H1 (cell line): ENCODE measurements around the gene LRRC56. TPM values are rescaled to one million over a fixed set of nuclear protein-coding genes. Genes with fewer than 3 reads are reported as not detected.

Experiments used
- CTCF ChIA-PET: fragments of 300-600 bp; sonication (Branson Sonifier 250); formaldehyde crosslinking; loops from one replicate; lab custom pipeline; 2021; ENCODE audit not compliant: partially characterized antibody; lab: Charles Lee
- POLR2A ChIA-PET: fragments of 300-600 bp; sonication (Branson Sonifier 250); formaldehyde crosslinking; loops from one replicate; lab custom pipeline; 2021; ENCODE audit warnings: inconsistent platforms; ENCODE audit not compliant: partially characterized antibody; lab: Charles Lee
- DNase-seq, 2 experiments: peaks; one replicate each; pipeline versions ENCODE4 v3.0.0 to v3.0.0-alpha.2; 2010 to 2022; ENCODE audit warnings: low spot score in 2 of 2, low read depth in 1 of 2, mixed read lengths in 1 of 2
- FAIRE-seq: peaks from 2 replicates; lab custom pipeline; 2011; peaks lifted over from hg19 to GRCh38; lab: Jason Lieb, UNC
- H2AFZ ChIP-seq: 2 replicates; pipeline ENCODE4 v1.8.1; 2012; ENCODE audit warnings: low read length, inconsistent platforms
- H2AK5ac ChIP-seq: 2 replicates; pipeline ENCODE4 v1.6.1; 2013; ENCODE audit warnings: low read depth, low read length
- H2BK120ac ChIP-seq: replicated peaks from 2 replicates; pipeline ENCODE3; 2013; ENCODE audit warnings: low read depth, low read length, inconsistent platforms
- H2BK12ac ChIP-seq: 2 replicates; pipeline ENCODE4 v1.6.1; 2013; ENCODE audit warnings: low read depth, low read length
- H2BK15ac ChIP-seq: 2 replicates; pipeline ENCODE4 v1.6.1; 2013; ENCODE audit warnings: low read length
- H2BK20ac ChIP-seq: 2 replicates; pipeline ENCODE4 v1.6.1; 2013; ENCODE audit warnings: low read length
- H2BK5ac ChIP-seq: 2 replicates; pipeline ENCODE4 v1.6.1; 2013; ENCODE audit warnings: low read depth, low read length
- H3K14ac ChIP-seq: 2 replicates; pipeline ENCODE4 v1.6.1; 2013; ENCODE audit warnings: inconsistent platforms; ENCODE audit not compliant: insufficient read length
- H3K18ac ChIP-seq: 2 replicates; pipeline ENCODE4 v1.6.1; 2013; ENCODE audit warnings: low read length; ENCODE audit errors: extremely low read depth
- H3K23ac ChIP-seq: 2 replicates; pipeline ENCODE4 v1.6.1; 2013; ENCODE audit warnings: inconsistent platforms; ENCODE audit not compliant: insufficient read length
- H3K23me2 ChIP-seq: 2 replicates; pipeline ENCODE4 v1.6.1; 2013; ENCODE audit warnings: low read depth, low read length
- H3K27ac ChIP-seq: 2 replicates; pipeline ENCODE4 v1.6.1; 2011; ENCODE audit warnings: low read depth, low read length, inconsistent platforms
- H3K27me3 ChIP-seq, 4 experiments: replicated peaks in 1 of 4; 1 replicate in 1 of 4; 2 replicates in 3 of 4; pipeline versions ENCODE4 v1.6.1 to v1.8.1; 2011 to 2013; ENCODE audit warnings: low read length in 3 of 4, mild to moderate bottlenecking in 3 of 4, inconsistent platforms in 2 of 4, mixed read lengths in 2 of 4, moderate library complexity in 1 of 4; ENCODE audit not compliant: control insufficient read depth in 3 of 4, insufficient read depth in 3 of 4; ENCODE audit errors: extremely low read depth in 1 of 4
- H3K36me3 ChIP-seq, 4 experiments: 2 replicates each; pipeline versions ENCODE4 v1.6.1 to v1.8.1; 2011 to 2013; ENCODE audit warnings: mild to moderate bottlenecking in 4 of 4, low read length in 3 of 4, moderate library complexity in 2 of 4, control low read depth in 1 of 4, inconsistent platforms in 1 of 4; ENCODE audit not compliant: insufficient read depth in 4 of 4, control insufficient read depth in 2 of 4
- H3K4ac ChIP-seq: replicated peaks from 2 replicates; pipeline ENCODE3; 2013; ENCODE audit warnings: low read length, low read depth, mixed read lengths, inconsistent platforms; ENCODE audit not compliant: insufficient read length
- H3K4me1 ChIP-seq, 4 experiments: replicated peaks in 1 of 4; 1 replicate in 1 of 4; 2 replicates in 3 of 4; pipeline versions ENCODE4 v1.6.1 to v1.8.1; 2011 to 2013; ENCODE audit warnings: low read length in 3 of 4, inconsistent platforms in 2 of 4, mixed read lengths in 1 of 4; ENCODE audit not compliant: insufficient read depth in 4 of 4, control insufficient read depth in 3 of 4
- H3K4me2 ChIP-seq, 2 experiments: 2 replicates each; pipeline versions ENCODE4 v1.6.1 to v1.8.1; 2011 to 2013; ENCODE audit warnings: low read depth in 2 of 2, low read length in 2 of 2, control low read depth in 1 of 2, inconsistent platforms in 1 of 2, mild to moderate bottlenecking in 1 of 2; ENCODE audit not compliant: insufficient read depth in 1 of 2
- H3K4me3 ChIP-seq, 4 experiments: fragments of 200-600, 300-600 bp in 1 of 4; sonication (generic), shearing (Covaris generic), sonication (Bioruptor Twin) in 1 of 4; 2 replicates each; pipeline versions ENCODE4 v1.5.1 to v1.8.1; 2011 to 2016; ENCODE audit warnings: low read length in 4 of 4, low read depth in 3 of 4, control low read depth in 2 of 4, inconsistent platforms in 2 of 4, mild to moderate bottlenecking in 2 of 4, mixed read lengths in 1 of 4, moderate library complexity in 1 of 4; ENCODE audit not compliant: insufficient read depth in 2 of 4; ENCODE audit errors: extremely low read depth in 1 of 4
- H3K56ac ChIP-seq: replicated peaks from 2 replicates; pipeline ENCODE3; 2013; ENCODE audit warnings: low read depth, mild to moderate bottlenecking, mixed read lengths, low read length, inconsistent platforms; ENCODE audit not compliant: insufficient read length
- H3K79me1 ChIP-seq: 2 replicates; pipeline ENCODE4 v1.6.1; 2013; ENCODE audit warnings: low read depth, low read length, control low read depth
- H3K79me2 ChIP-seq, 2 experiments: 2 replicates each; pipeline versions ENCODE4 v1.6.1 to v1.8.1; 2012 to 2013; ENCODE audit warnings: low read length in 2 of 2, mild to moderate bottlenecking in 2 of 2, inconsistent platforms in 1 of 2; ENCODE audit not compliant: insufficient read depth in 2 of 2, control insufficient read depth in 1 of 2
- H3K9ac ChIP-seq, 4 experiments: replicated peaks in 1 of 4; 1 replicate in 1 of 4; 2 replicates in 3 of 4; pipeline versions ENCODE4 v1.6.1 to v1.8.1; 2011 to 2013; ENCODE audit warnings: low read depth in 3 of 4, low read length in 3 of 4, control low read depth in 2 of 4, mild to moderate bottlenecking in 2 of 4, moderate library complexity in 2 of 4, inconsistent platforms in 1 of 4; ENCODE audit errors: extremely low read depth in 1 of 4
- H3K9me3 ChIP-seq, 2 experiments: 2 replicates each; pipeline versions ENCODE4 v1.6.1 to v1.8.1; 2012 to 2013; ENCODE audit warnings: mild to moderate bottlenecking in 2 of 2, moderate library complexity in 2 of 2, control low read depth in 1 of 2, inconsistent platforms in 1 of 2, low read depth in 1 of 2, low read length in 1 of 2, mixed read lengths in 1 of 2; ENCODE audit not compliant: insufficient read depth in 2 of 2
- H4K20me1 ChIP-seq, 2 experiments: replicated peaks in 1 of 2; 2 replicates each; pipeline versions ENCODE3 to v1.8.1; 2011 to 2013; ENCODE audit warnings: inconsistent platforms in 2 of 2, low read length in 2 of 2, mild to moderate bottlenecking in 1 of 2; ENCODE audit not compliant: insufficient read depth in 2 of 2, control insufficient read depth in 1 of 2
- H4K5ac ChIP-seq: 2 replicates; pipeline ENCODE4 v1.6.1; 2013; ENCODE audit warnings: low read length, low read depth, mixed read lengths, inconsistent platforms; ENCODE audit not compliant: insufficient read length
- H4K8ac ChIP-seq: 2 replicates; pipeline ENCODE4 v1.8.0; 2013; ENCODE audit warnings: mild to moderate bottlenecking, moderate library complexity, low read length, inconsistent platforms; ENCODE audit not compliant: insufficient read depth; ENCODE audit errors: extremely low read depth
- H4K91ac ChIP-seq: replicated peaks from 2 replicates; pipeline ENCODE3; 2013; ENCODE audit warnings: low read length, mixed read lengths, inconsistent platforms; ENCODE audit not compliant: insufficient read length
- JUN ChIP-seq: IDR thresholded peaks from 2 replicates; pipeline ENCODE4 v1.6.1; 2011; ENCODE audit warnings: low read depth, mild to moderate bottlenecking, improper control_type of control experiment, low read length
- RBBP5 ChIP-seq: IDR thresholded peaks from 2 replicates; pipeline ENCODE4 v1.7.1; 2012; ENCODE audit warnings: low read depth, mild to moderate bottlenecking, inconsistent platforms, low read length, moderate library complexity, borderline replicate concordance
- YY1 ChIP-seq: IDR thresholded peaks from 2 replicates; pipeline ENCODE4 v1.6.1; 2011; ENCODE audit warnings: low read depth, mild to moderate bottlenecking, low read length
- WGBS, 2 experiments: shearing (Covaris generic) in 1 of 2; methylation state at CpG; one replicate each; pipeline versions ENCODE4 v1.1.6 to v1.1.7; 2013 to 2015; ENCODE audit warnings: low lambda C conversion rate in 2 of 2, mixed read lengths in 2 of 2, inconsistent platforms in 1 of 2, low coverage in 1 of 2, missing lambda C conversion rate in 1 of 2; ENCODE audit not compliant: insufficient replicate concordance in 2 of 2, insufficient coverage in 1 of 2, insufficient read length in 1 of 2; ENCODE audit errors: extremely low coverage in 1 of 2, missing lambda C conversion rate in 1 of 2; 5-methylcytosine and 5-hydroxymethylcytosine counted together
- polyA plus RNA-seq, 7 experiments: library from polyadenylated mRNA; depleted of rRNA in 3 of 7; stranded (reverse) in 5 of 7; unstranded in 2 of 7; fragments of >200 nt in 5 of 7; fragments of 200-250 nt in 2 of 7; gene quantifications; 1 replicate in 5 of 7; 2 replicates in 1 of 7; 4 replicates in 1 of 7; pipeline versions ENCODE4 v1.2.1 to v1.2.3, GENCODE V29; 2011 to 2013; ENCODE audit warnings: missing spikeins in 2 of 7, mixed read lengths in 2 of 7
- total RNA-seq: library from RNA; stranded (reverse); fragmentation: NEBNext Ultra II Directional; extraction: Animal tissue kit (Norgen Biotek cat#: 25700); gene quantifications from 2 replicates; pipeline ENCODE4 v1.2.1, GENCODE V29; 2021

Gene LRRC56
- total and polyA plus RNA-seq, 2 of the 8 experiments (the other 6 are each of a cell fraction or from before 2014, with no cell fraction given): 0.94 to 1.9 TPM

- Histone ChIP-seq H3K79me1 (peaks cover 4% of the 10 kb centered on the region; the same call in 1 of the 2 replicates), H4K91ac (no peak overlapping the region), H3K36me3 (peaks cover 20 to 62% (median 50%) of the 10 kb centered on the region in 4 experiments), H2BK20ac (no peak overlapping the region), H3K4me1 (no peaks in the 10 kb centered on the region), H3K4me3 (no peak overlapping the region), H3K9me3 (no peaks in the 10 kb centered on the region), H3K23me2 (no peaks in the 10 kb centered on the region), H4K20me1 (peaks cover 5 to 6% of the 10 kb centered on the region in 2 experiments), H2AFZ (no peak overlapping the region), H4K5ac (no peak overlapping the region), H3K14ac (no peak overlapping the region), H2BK15ac (no peak overlapping the region), H3K4me2 (no peak overlapping the region), H2BK5ac (no peak overlapping the region), H2AK5ac (no peak overlapping the region), H3K27me3 (no peaks in the 10 kb centered on the region), H3K4ac (no peak overlapping the region), H4K8ac (no peak overlapping the region), H3K23ac (no peak overlapping the region), H3K9ac (no peak overlapping the region), H2BK120ac (no peak overlapping the region), H3K18ac (no peak overlapping the region), H3K56ac (no peak overlapping the region), H2BK12ac (no peak overlapping the region), H3K27ac (no peak overlapping the region), H3K79me2 (no peaks in the 10 kb centered on the region; a peak in 1 of 4 replicates)
- no peak for DNase-seq
- WGBS, 2 experiments: 98% methylated on average over 9 of the region's 10 CpGs; no CpG with 5 or more reads in 1 of the 2 experiments
- POLR2A ChIA-PET: interaction anchor here (0.7 kb wide), 1 partner anchor 15 kb away, joined by 3 read pairs; no protein-coding TSS in a partner anchor
- no peak for FAIRE-seq
- TF ChIP-seq YY1: no peak
- no peak for TF ChIP-seq RBBP5
- no peak for TF ChIP-seq JUN
- CTCF ChIA-PET: interaction anchor here (0.7 to 2.4 kb wide), 9 partner anchors 12 to 167 kb away, joined by 3 to 8 read pairs (median 3); partner anchors contain the start of gene SCT
Measured at GRCh38 chr11:596374-596773, 59.0 kb downstream of the LRRC56 start.
